ENCODE data around the gene CHD8. TPM values are rescaled to one million over a fixed set of nuclear protein-coding genes. Genes with fewer than 3 reads are reported as not detected.

Gene CHD8
- total and polyA plus RNA-seq, 2 of the 4 experiments (the other 2 are of a cell fraction) = 32.1 to 55.0 TPM

GRCh38 chr14:21385188-21385904 lies 70.6 kb downstream of the CHD8 start:
- Histone ChIP-seq H2AFZ (replicated peaks; ENCODE audit: low read length, poor library complexity) (no peak overlapping the region), H3K9me3 (ENCODE audit: control insufficient read depth, insufficient read depth, low read length) (no peaks in the 10 kb centered on the region), H3K27ac (ENCODE audit: insufficient read depth, low read length) (no peak overlapping the region), H2BK20ac (ENCODE audit: low read depth, low read length) (no peak overlapping the region), H2BK120ac (ENCODE audit: low read depth, low read length) (no peak overlapping the region), H3K4me1 (ENCODE audit: control insufficient read depth, insufficient read depth, low read length) (no peaks in the 10 kb centered on the region), H3K27me3 (ENCODE audit: control insufficient read depth, insufficient read depth, low read length) (no peaks in the 10 kb centered on the region), H2AK9ac (replicated peaks; ENCODE audit: low read depth, low read length, poor library complexity) (no peak overlapping the region), H3K56ac (ENCODE audit: extremely low read depth, insufficient read depth, low read length) (no peak overlapping the region), H3K14ac (replicated peaks; ENCODE audit: low read depth, low read length) (no peak overlapping the region), H3K4me2 (ENCODE audit: low read depth, low read length) (no peak overlapping the region), H4K5ac (ENCODE audit: low read depth, low read length) (no peak overlapping the region), H2AK5ac (ENCODE audit: low read depth, low read length) (no peak overlapping the region), H3K4me3 (ENCODE audit: insufficient read depth, low read depth, low read length) (no peak overlapping the region), H3K36me3 (ENCODE audit: control insufficient read depth, insufficient read depth, low read length) (peaks cover 23% of the 10 kb centered on the region), H3K9ac (ENCODE audit: low read depth, low read length) (no peak overlapping the region), H4K91ac (ENCODE audit: insufficient read depth, low read depth, low read length) (no peak overlapping the region), H4K8ac (ENCODE audit: low read depth in 2 of 2, low read length in 2 of 2) (no peak overlapping the region), H3K9me1 (ENCODE audit: insufficient read depth, low read length) (no peaks in the 10 kb centered on the region), H2BK15ac (ENCODE audit: low read depth, low read length) (no peak overlapping the region), H3K23ac (ENCODE audit: low read depth, low read length) (no peak overlapping the region), H2BK5ac (ENCODE audit: low read depth, low read length, poor library complexity, severe bottlenecking) (no peak overlapping the region), H3K18ac (ENCODE audit: low read depth, low read length) (no peak overlapping the region), H3K79me1 (ENCODE audit: low read depth in 1 of 2, low read length in 2 of 2) (peaks cover 4 to 23% of the 10 kb centered on the region in 2 experiments; a peak in 1 of 4 replicates), H3K4ac (ENCODE audit: low read depth, low read length) (no peak overlapping the region), H4K20me1 (ENCODE audit: insufficient read depth, low read length) (peaks cover 11% of the 10 kb centered on the region; the same call in 1 of the 2 replicates)
- no peak for DNase-seq
- POLR2A ChIA-PET (ENCODE audit: unreplicated experiment) = no interaction called here
- intact Hi-C loops (cut with micrococcal nuclease) = loop anchor here (2.0 kb wide), 1 partner anchor 153 kb away; no protein-coding TSS in a partner anchor
- no peak for ATAC-seq (ENCODE audit: low read depth)
- CTCF ChIA-PET = interaction anchor here (0.6 to 1.3 kb wide), 2 partner anchors 8 to 19 kb away, joined by 3 to 4 read pairs; no protein-coding TSS in a partner anchor
- no TSS peak for BruUV-seq (replicated peaks)
- WGBS, 2 experiments (ENCODE audit: extremely low coverage in 2 of 2, insufficient read length in 1 of 2) = 80% methylated on average over 1 of the region's 7 CpGs; no CpG with 5 or more reads in 1 of the 2 experiments
- dilution Hi-C loops (cut with HindIII; ENCODE audit: low sequenced_read_pairs, unreplicated experiment) = no loop called here
- in situ Hi-C loops (cut with MboI; ENCODE audit: low sequenced_read_pairs) = no loop called here
- TF ChIP-seq MAFK (IDR thresholded peaks at IDR 0.05; ENCODE audit: low read depth, low read length) = no peak
- TF ChIP-seq CHD1 (IDR thresholded peaks at IDR 0.05; ENCODE audit: low read depth, low read length) = no peak
- TF ChIP-seq USF2 (IDR thresholded peaks at IDR 0.05; ENCODE audit: low read depth, low read length) = no peak
- no peak for TF ChIP-seq NFE2L2 (IDR thresholded peaks at IDR 0.05; ENCODE audit: low read depth, low read length)
- no peak for TF ChIP-seq SMC3 (IDR thresholded peaks at IDR 0.05; ENCODE audit: low read depth, low read length)
- no peak for TF ChIP-seq BHLHE40 (IDR thresholded peaks at IDR 0.05; ENCODE audit: low read depth, low read length)

Measured in IMR-90 (cell line).